Globus pallidus (tissue), 1 donor: Measurements from ENCODE around the gene SEMA4D.

ENCODE experiments used
- DNase-seq: peaks from one replicate; pipeline ENCODE4 v3.0.0-alpha.2; 2015; ENCODE audit warnings: low spot score

Gene SEMA4D

GRCh38 chr9:89502038-89502601 lies 4.2 kb upstream of the SEMA4D start:
- no peak for DNase-seq

- no peak for DNase-seq
These were observed 3.5 kb upstream of the SEMA4D start for GRCh38 chr9:89501311-89501898.

- DNase-seq = no peak
These were observed 2.1 kb upstream of the SEMA4D start for GRCh38 chr9:89500008-89500407.

DNA sequence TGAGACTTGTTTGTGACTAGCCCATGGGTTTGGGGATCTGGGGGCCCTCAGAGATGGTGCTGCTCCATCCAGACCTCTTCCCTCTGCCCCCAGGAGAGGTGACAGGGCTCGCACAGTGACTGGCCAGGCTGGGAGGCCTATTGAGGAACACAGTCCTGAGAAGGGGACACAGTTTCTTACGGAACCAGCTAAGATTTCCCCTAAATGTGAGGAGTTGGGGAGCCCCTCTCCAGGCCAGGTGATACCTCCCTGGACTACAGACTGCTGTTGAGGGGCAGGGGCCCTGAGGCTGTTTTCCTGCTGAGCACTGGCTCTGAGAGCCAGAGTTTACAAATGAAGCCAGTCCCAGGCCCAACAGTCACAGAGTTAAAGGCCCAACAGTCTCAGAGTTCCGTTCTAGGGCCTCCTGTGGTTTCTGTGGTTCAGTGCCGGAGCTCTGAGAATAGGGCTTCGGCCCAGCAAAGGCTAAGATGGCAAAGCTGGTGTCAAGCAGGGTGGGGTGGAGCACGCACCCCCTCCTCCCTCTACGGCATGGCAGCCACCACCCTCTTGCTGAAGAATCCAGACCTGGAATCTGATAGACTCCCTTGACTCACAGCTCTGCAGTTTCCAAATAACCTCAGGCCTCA lies 1.1 kb upstream of the SEMA4D start:
- no peak for DNase-seq

DNA sequence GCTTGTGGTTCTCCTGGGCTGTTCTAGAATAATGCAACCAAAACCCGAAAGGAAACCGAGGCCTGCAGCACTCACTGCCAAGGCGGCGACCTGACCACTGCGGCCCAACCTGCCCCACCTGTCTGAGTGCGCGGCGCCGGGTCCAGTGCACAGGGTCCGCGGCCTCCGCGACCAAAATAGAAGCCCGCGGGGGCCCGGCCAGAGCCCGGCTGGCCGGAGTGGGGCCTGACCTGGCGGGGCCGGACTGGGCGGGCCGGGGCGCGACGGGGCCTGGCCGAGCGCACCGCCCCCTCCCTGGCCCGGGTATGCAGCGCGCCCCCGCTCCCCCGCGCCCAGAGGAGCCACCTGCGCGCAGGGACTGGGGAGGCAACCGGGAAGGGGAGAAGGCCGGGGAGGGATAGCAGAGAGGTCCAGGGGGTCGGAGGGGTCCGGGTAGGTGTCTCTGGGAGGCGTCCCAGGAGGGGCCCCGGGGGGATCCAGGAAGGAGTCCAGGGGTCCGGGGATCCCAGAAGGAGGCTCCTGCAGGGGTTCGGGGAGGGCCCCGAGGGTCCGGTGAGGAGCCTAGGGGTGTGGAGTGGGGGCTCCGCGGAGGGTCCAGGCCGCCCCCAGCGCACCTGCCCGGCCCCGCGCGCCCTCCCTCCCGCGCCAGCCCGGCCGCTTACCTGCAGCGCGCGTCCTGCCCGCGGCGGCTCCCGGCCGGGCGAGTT lies 503 bp downstream of the SEMA4D start:
- DNase-seq = no peak

- no peak for DNase-seq
These were observed 1.2 kb downstream of the SEMA4D start for GRCh38 chr9:89496645-89497256.

DNA sequence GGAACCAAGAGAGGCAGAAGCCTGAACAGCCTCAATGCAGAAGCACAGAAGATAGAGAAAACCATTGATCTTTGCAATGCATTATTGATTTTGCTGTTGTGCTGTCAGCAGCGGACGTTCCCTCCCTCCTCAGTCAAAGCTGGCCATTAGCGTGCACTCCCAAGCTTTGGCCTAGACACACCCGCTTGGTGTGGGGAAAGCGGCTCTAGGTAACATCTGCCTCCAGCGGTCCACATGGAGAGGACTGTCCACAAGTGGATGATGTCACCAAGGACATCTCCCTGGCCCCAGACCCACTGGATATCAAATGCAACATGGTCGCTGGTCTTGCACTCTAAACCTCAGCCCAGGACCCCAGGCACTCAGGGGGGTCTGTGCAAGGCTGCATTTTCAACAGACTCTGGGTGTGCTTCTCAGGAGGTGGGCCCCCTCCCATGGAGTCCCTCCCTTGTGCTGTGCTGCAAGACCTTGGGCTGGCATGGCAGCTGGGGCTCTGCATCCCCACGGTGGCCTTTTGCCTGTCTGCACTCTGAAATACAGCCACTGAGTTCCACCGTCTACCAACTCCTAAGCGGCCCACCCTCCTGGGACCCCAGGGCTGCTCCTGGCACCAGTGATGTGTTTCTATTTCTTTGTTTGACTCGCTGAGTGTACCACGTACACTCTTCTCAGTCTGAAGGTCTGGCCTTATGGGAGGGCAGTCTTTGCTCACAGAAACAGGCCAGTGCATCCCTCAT lies 1.9 kb downstream of the SEMA4D start:
- DNase-seq = no peak

DNA sequence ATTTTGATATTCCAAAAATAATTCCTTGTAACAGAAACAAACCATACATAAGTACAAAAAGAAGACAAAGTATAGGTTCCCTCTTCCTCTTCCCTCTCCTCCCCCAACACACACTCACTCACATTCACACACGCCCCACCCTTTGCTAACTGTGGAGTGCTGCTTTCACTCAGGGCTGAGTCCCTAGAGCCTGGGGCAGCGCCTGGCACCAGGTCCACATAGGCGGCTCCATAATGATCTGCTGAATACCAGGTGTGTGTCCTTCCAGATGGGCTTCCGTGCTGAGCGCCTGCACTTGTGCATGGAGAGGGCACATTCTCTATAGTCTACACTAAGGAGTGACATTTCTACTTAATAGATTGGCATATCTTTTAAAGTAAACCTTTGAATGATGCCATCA lies 3.7 kb downstream of the SEMA4D start:
- DNase-seq = no peak

DNA sequence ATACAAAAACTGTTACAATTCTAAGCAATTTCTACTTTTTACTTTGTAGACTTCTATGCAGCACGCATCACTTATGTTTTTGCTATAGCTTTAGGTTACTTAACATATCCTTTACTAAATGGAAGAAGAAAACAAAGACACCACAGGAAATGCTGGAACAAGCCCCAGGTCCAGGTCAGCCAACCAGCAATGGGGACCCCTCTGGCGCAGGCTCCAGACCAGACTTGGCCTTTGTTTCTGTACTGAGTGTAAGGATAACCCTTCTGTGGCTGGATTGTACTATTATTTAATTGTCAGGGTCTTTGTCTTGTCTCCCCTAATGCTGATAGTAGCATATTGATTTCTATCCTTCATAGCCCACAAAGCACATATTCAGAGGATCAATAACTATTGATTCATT lies 4.2 kb downstream of the SEMA4D start:
- DNase-seq = no peak

- DNase-seq = no peak
These were observed 4.7 kb downstream of the SEMA4D start for GRCh38 chr9:89493181-89493580.

- no peak for DNase-seq
These were observed 5.3 kb downstream of the SEMA4D start for GRCh38 chr9:89492586-89492985.

DNA sequence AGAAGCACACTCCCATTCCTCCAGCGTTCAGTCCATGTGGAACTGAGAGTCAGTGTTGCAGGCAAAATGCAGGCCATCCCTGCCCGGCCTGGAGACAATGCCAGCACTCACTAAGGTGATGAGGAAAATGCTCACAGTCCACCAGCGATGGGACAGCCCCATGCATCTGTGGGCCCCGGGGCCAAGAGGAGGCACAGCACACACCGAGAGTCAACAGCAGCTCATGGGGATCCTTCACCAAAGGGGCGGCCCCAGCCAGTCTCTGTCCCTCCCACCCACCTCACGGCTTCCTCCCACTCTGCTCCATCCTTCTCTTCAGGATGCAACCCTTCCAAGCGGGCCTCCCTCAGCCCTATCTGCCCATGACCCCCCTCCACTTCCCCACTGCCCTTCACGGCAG lies 6.2 kb downstream of the SEMA4D start:
- DNase-seq = no peak

DNA sequence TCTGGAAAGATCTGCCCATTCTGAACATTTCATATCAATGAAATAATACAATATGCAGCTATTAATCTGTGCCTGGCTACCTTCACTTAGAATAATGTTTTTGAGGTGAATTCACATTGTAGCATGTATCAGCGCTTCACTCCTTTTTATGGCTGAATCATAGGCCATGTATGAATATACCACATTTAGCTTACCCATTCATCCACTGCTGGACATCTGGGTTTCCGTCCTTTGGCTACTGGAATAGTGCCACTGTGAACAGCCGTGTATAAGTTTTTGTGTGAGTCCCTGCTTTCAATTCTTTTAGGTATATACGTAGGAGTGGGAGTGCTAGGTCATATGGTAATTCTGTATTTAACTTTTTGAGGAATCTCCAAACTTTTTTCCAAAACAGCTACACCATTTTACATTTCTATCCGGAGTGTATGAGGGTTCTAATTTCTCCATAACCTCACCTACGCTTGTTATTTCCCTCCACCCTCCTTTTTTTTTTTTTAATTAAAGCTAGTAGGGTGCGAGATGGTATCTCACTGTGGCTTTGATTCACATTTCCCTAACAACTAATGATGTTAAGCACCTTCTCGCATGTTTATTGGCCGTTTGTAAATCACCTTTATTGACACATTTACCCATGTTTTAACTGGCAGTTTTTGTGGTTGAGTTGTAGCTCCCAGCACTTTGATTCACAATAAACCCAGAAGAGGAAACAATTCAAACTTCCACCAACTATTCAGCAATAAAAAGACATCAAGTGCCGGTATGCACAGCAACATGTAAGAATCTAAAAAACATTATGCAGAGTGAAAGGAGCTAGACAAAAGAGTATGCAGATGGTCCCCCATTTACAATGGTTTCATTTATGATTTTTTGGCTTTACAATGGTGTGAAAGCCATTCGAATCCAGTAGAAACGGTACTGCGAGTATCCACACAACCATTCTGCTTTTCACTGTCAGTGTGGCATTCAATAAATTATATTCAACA lies 8.1 kb downstream of the SEMA4D start:
- peak; percentile 67 for DNase-seq

- DNase-seq = no peak
These were observed 9.0 kb downstream of the SEMA4D start for GRCh38 chr9:89488936-89489335.

DNA sequence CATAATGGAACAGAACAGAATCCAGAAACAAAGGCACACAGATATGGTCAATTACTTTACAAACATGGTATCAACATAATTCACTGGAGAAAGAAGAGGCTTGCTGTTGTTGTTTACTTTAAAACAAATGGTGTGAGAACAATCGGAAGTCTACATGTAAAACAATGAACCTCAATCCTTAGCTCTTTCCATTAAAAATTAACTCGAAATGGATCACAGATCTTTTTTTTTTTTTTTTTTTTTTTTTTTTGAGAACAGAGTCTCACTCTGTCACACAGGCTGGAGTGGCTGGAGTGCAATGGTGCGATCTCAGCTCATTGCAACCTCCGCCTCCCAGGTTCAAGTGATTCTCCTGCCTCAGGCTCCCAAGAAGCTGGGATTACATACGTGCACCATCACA lies 9.8 kb downstream of the SEMA4D start:
- DNase-seq = no peak

DNA sequence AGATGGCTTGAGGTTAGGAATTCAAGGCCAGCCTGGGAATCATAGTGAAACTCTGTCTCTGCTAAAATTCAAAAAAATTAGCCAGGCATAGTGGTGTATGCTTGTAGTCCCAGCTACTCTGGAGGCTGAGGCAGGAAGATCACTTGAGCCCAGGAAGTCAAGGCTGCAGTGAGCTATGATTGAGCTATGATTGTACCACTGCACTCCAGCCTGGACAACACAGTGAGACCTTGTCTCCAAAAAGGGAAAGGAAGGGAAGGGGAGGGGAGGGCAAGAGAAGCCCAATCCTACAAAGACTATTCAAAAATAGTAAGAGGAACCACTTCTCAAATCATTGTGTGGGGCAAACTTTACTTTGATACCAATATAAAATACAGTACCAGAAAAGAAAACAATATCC lies 11.2 kb downstream of the SEMA4D start:
- DNase-seq = no peak

GRCh38 chr9:89484475-89485404 lies 13.2 kb downstream of the SEMA4D start:
- no peak for DNase-seq

DNA sequence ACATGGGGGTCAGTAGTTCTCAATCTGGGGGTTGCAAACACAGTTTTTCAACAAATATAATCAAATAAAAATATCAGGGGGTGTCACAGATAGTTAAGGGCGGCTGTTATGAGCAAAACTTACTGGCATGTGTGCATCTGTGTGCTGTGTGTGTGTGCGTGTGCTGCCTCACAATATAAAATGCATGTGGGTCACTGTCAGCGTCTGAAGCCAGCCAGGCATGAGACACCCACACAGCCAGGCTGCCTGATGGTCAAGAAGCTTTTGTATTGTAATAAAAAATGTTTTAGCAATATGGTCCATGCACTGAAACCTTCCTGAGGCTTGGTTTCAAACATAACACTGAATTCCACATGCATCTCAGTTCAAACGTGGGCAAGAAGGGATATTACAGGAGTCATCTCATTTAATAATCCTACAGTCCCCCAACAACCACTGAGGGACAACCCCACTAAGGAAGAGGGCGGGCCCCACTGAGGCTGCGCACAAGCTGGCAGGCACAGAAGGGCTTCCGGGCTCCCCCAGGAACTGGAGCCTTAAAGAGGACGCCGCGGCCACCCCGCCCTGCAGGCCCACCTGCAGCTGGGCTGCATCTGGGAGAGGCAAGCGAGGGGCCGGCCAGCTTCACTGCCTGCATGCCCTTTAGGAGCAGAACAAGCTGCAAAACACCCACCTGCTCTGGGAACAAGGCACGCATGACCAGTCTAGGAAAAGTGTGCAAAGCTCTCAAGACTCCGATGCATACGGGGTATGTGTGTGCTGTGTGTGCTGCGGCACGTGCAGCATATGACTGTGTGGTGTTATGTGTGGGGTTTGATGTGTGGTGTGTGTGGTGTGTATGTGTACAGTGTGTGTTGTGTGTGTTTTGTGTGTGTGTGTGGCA lies 14.1 kb downstream of the SEMA4D start:
- DNase-seq = no peak

DNA sequence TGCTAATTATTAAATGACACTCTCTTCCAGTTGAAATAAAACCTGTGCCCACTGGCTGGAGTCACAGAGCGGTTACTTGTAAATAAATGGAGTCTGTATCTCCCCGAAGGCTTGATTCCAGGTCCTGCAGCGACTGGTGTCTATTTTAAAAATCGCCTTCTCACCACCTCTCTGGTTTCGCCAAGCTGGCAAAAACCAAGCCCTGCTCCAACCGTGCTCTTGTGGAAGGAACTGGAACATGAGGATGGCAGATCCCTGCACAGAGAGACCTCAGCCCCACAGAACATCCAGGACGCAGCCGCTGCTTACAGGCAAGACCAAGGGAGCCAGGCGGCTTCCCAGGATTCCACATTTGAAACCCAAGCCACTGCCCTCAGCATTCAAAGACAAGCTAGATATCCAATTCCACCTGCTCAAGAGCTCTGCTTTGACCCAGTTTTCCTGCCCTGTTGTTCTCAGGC lies 15.0 kb downstream of the SEMA4D start:
- no peak for DNase-seq
